Measurements from ENCODE around the gene NFKBIZ. TPM values are rescaled to one million over a fixed set of nuclear protein-coding genes. Genes with fewer than 3 reads are reported as not detected.
A peak's percentile ranks its signal among the peaks of the same experiment; 100 is the strongest.

Gene NFKBIZ
- total and polyA plus RNA-seq, 9 of the 15 experiments (the other 6 are each of a cell fraction or from before 2014, with no cell fraction given): 1.2 to 13.7 (median 5.7) TPM

- TF ChIP-seq, protein P1, sequence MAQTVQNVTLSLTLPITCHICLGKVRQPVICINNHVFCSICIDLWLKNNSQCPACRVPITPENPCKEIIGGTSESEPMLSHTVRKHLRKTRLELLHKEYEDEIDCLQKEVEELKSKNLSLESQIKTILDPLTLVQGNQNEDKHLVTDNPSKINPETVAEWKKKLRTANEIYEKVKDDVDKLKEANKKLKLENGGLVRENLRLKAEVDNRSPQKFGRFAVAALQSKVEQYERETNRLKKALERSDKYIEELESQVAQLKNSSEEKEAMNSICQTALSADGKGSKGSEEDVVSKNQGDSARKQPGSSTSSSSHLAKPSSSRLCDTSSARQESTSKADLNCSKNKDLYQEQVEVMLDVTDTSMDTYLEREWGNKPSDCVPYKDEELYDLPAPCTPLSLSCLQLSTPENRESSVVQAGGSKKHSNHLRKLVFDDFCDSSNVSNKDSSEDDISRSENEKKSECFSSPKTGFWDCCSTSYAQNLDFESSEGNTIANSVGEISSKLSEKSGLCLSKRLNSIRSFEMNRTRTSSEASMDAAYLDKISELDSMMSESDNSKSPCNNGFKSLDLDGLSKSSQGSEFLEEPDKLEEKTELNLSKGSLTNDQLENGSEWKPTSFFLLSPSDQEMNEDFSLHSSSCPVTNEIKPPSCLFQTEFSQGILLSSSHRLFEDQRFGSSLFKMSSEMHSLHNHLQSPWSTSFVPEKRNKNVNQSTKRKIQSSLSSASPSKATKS (CRISPR knock-in tag; IDR thresholded peaks at IDR 0.05): no peak
- no peak for TF ChIP-seq CEBPG (CRISPR knock-in tag; IDR thresholded peaks at IDR 0.05)
- 0 out of 4 replicates have a peak, but pooled peaks of 1 of the 2 experiments have one; percentile 24 for TF ChIP-seq CEBPG (tag; conservative IDR thresholded peaks at IDR 0.05 in 1 of 2, IDR thresholded peaks at IDR 0.05 in 1 of 2)
- no peak for TF ChIP-seq ZBED1 (IDR thresholded peaks at IDR 0.05)
- no peak for TF ChIP-seq MAFG (tag; conservative IDR thresholded peaks at IDR 0.05)
- TF ChIP-seq XRCC4 (IDR thresholded peaks at IDR 0.05; ENCODE audit: extremely low read depth, insufficient read depth, insufficient read length): no peak
Measured at GRCh38 chr3:101850246-101851051, 1.1 kb downstream of the NFKBIZ start (continued).

- ATAC-seq: no peak
- H3K27ac ChIP-seq (ENCODE audit: extremely low read depth, low read depth, low read length): no peak overlapping the region
- 55% methylated on average over 5 of the region's 5 CpGs for WGBS (ENCODE audit: insufficient coverage, low coverage, missing lambda C conversion rate)
- no peak for FAIRE-seq
- CTCF ChIA-PET (ENCODE audit: low intra/inter-chr PET ratio): no interaction called here
- peak overlapping the region; percentile 86 for H3K4me3 ChIP-seq
- peaks cover 25% of the 10 kb centered on the region for H3K79me2 ChIP-seq (ENCODE audit: control insufficient read depth, insufficient read depth, low read length)
- peak overlapping the region; percentile 80 for H3K4me2 ChIP-seq (ENCODE audit: insufficient read depth, low read length)
- intact Hi-C loops (cut with micrococcal nuclease) (loop anchor here (2.0 kb wide), 1 partner anchor 36 kb away; no protein-coding TSS in a partner anchor), in situ Hi-C loops (cut with MboI) (no loop called here)
- H2AFZ ChIP-seq (ENCODE audit: low read depth, low read length): no peak overlapping the region
- peaks cover 8 to 10% of the 10 kb centered on the region in 2 experiments; a peak in 3 of 5 replicates for H3K4me1 ChIP-seq (replicated peaks in 1 of 2; ENCODE audit: control insufficient read depth in 2 of 2, insufficient read depth in 2 of 2, low read length in 2 of 2)
- peak overlapping the region in 1 of 2 experiments; percentile 82; a peak in 3 of 4 replicates for H3K9ac ChIP-seq (ENCODE audit: insufficient read depth in 1 of 2, low read depth in 2 of 2, low read length in 2 of 2)
- H3K9me1 ChIP-seq (ENCODE audit: control insufficient read depth, insufficient read depth, low read length): no peaks in the 10 kb centered on the region
- no peak for DNase-seq (ENCODE audit: extremely low read depth in 1 of 4, low spot score in 3 of 4)
- no peaks in the 10 kb centered on the region for H3K9me3 ChIP-seq (replicated peaks; ENCODE audit: control insufficient read depth, insufficient read depth, low read depth, low read length)
- BruUV-seq (replicated peaks): no TSS peak
- POLR2A ChIA-PET: interaction anchor here (0.9 to 1.8 kb wide), 4 partner anchors 10 to 372 kb away, joined by 4 to 8 read pairs (median 6); no protein-coding TSS in a partner anchor
- peaks cover 6% of the 10 kb centered on the region; the same call in 1 of the 2 replicates for H4K20me1 ChIP-seq (replicated peaks; ENCODE audit: control insufficient read depth, insufficient read depth, low read length)
- peaks cover 43% of the 10 kb centered on the region for H3K36me3 ChIP-seq (ENCODE audit: control insufficient read depth, insufficient read depth, low read length)
- no peaks in the 10 kb centered on the region for H3K27me3 ChIP-seq (ENCODE audit: control insufficient read depth in 2 of 2, insufficient read depth in 2 of 2, low read length in 2 of 2)
- TF ChIP-seq SMC3 (conservative IDR thresholded peaks at IDR 0.05; ENCODE audit: insufficient read depth, low read depth, low read length) (no peak), AFF4 (CRISPR knock-in tag; IDR thresholded peaks at IDR 0.05) (no peak), GABPA (tag; conservative IDR thresholded peaks at IDR 0.05; ENCODE audit: low read depth) (no peak), MYNN (IDR thresholded peaks at IDR 0.05) (no peak), MYNN (CRISPR knock-in tag; IDR thresholded peaks at IDR 0.05) (no peak)
- TF ChIP-seq, protein P2, sequence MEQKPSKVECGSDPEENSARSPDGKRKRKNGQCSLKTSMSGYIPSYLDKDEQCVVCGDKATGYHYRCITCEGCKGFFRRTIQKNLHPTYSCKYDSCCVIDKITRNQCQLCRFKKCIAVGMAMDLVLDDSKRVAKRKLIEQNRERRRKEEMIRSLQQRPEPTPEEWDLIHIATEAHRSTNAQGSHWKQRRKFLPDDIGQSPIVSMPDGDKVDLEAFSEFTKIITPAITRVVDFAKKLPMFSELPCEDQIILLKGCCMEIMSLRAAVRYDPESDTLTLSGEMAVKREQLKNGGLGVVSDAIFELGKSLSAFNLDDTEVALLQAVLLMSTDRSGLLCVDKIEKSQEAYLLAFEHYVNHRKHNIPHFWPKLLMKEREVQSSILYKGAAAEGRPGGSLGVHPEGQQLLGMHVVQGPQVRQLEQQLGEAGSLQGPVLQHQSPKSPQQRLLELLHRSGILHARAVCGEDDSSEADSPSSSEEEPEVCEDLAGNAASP (IDR thresholded peaks at IDR 0.05): no peak
Measured at GRCh38 chr3:101851072-101851770, 1.9 kb downstream of the NFKBIZ start.
